HEK293 (cell line): ENCODE data around the gene ASNSD1.
"Not testable (repeated sequence)": the region's sequence is repeated elsewhere in the genome, so short reads cannot be mapped to it uniquely, and the experiment has no call there.

Experiments used
- CTCF ChIA-PET: fragments of 350-600 bp; formaldehyde crosslinking; extraction: SDS; loops from one replicate; lab custom pipeline; 2021; ENCODE audit warnings: antibody characterized with exemption; lab: Yijun Ruan, JAX
- POLR2A ChIA-PET: fragments of 300-600 bp; formaldehyde crosslinking; extraction: SDS; loops from one replicate; lab custom pipeline; 2020; ENCODE audit warnings: antibody characterized with exemption, inconsistent platforms; lab: Yijun Ruan, JAX
- H3K27ac ChIP-seq: fragments of 200-500 bp; sonication (Bioruptor generic); 2 replicates; pipeline ENCODE4 v1.5.1; 2014; ENCODE audit warnings: low read depth, low read length, control low read depth, inconsistent platforms; ENCODE audit errors: extremely low read depth
- H3K36me3 ChIP-seq, 2 experiments: fragments of 200-500 bp in 1 of 2; sonication (Bioruptor generic) in 1 of 2; 1 replicate in 1 of 2; 2 replicates in 1 of 2; pipeline ENCODE4 v1.5.1; 2014 to 2017; ENCODE audit warnings: inconsistent platforms in 2 of 2, low read length in 2 of 2; ENCODE audit not compliant: control insufficient read depth in 2 of 2, insufficient read depth in 1 of 2
- H3K4me1 ChIP-seq: fragments of 200-500 bp; sonication (Bioruptor generic); 2 replicates; pipeline ENCODE4 v1.5.1; 2014; ENCODE audit warnings: mild to moderate bottlenecking, low read length, inconsistent platforms; ENCODE audit not compliant: control insufficient read depth, insufficient read depth
- H3K4me3 ChIP-seq: 2 replicates; pipeline ENCODE4 v1.5.1; 2011; ENCODE audit warnings: low read depth, mild to moderate bottlenecking, control low read depth, low read length, moderate library complexity
- H3K9me3 ChIP-seq: fragments of 200-500 bp; sonication (Bioruptor generic); 2 replicates; pipeline ENCODE4 v1.5.1; 2014; ENCODE audit warnings: low read depth, low read length, inconsistent platforms; ENCODE audit not compliant: control insufficient read depth, insufficient read depth
- EGR2 ChIP-seq: fragments of 450-650 bp; formaldehyde crosslinking; IDR thresholded peaks from 2 replicates; pipeline ENCODE4 v1.5.1; 2016; ENCODE audit warnings: low read depth, missing biosample characterization, missing genetic modification characterization
- KLF1 ChIP-seq: fragments of 450-650 bp; formaldehyde crosslinking; IDR thresholded peaks from 2 replicates; pipeline ENCODE4 v1.5.1; 2016; ENCODE audit warnings: missing biosample characterization, missing genetic modification characterization
- SCRT1 ChIP-seq: fragments of 450-650 bp; formaldehyde crosslinking; IDR thresholded peaks from 2 replicates; pipeline ENCODE4 v1.5.1; 2016; ENCODE audit warnings: missing biosample characterization, missing genetic modification characterization, borderline replicate concordance
- SCRT2 ChIP-seq: fragments of 450-650 bp; formaldehyde crosslinking; IDR thresholded peaks from 2 replicates; pipeline ENCODE4 v1.5.1; 2016; ENCODE audit warnings: missing biosample characterization, missing genetic modification characterization
- YY1 ChIP-seq: fragments of 450-650 bp; formaldehyde crosslinking; IDR thresholded peaks from 2 replicates; pipeline ENCODE4 v1.5.1; 2018; ENCODE audit warnings: missing biosample characterization, missing genetic modification characterization
- ZNF112 ChIP-seq: fragments of 450-650 bp; formaldehyde crosslinking; IDR thresholded peaks from 2 replicates; pipeline ENCODE4 v1.5.0; 2017; ENCODE audit warnings: missing biosample characterization, missing genetic modification characterization
- ZNF146 ChIP-seq: fragments of 450-650 bp; formaldehyde crosslinking; IDR thresholded peaks from 2 replicates; pipeline ENCODE4 v1.5.1; 2016; ENCODE audit warnings: missing biosample characterization, missing genetic modification characterization
- ZNF155 ChIP-seq: fragments of 450-650 bp; formaldehyde crosslinking; IDR thresholded peaks from 2 replicates; pipeline ENCODE4 v1.5.1; 2016; ENCODE audit warnings: missing biosample characterization, missing genetic modification characterization
- ZNF324 ChIP-seq: fragments of 450-650 bp; formaldehyde crosslinking; IDR thresholded peaks from 2 replicates; pipeline ENCODE4 v1.5.1; 2016; ENCODE audit warnings: missing biosample characterization, missing genetic modification characterization
- ZNF335 ChIP-seq: fragments of 450-650 bp; formaldehyde crosslinking; conservative IDR thresholded peaks from 2 replicates; pipeline ENCODE4 v1.5.1; 2016; ENCODE audit warnings: missing biosample characterization, missing genetic modification characterization
- ZNF341 ChIP-seq: fragments of 450-650 bp; formaldehyde crosslinking; IDR thresholded peaks from 2 replicates; pipeline ENCODE4; 2016; ENCODE audit warnings: low read depth, missing biosample characterization, missing genetic modification characterization
- ZNF354C ChIP-seq: fragments of 450-650 bp; formaldehyde crosslinking; IDR thresholded peaks from 2 replicates; pipeline ENCODE4 v1.5.1; 2016; ENCODE audit warnings: missing biosample characterization, missing genetic modification characterization, low read depth, borderline replicate concordance
- ZNF433 ChIP-seq: fragments of 450-650 bp; formaldehyde crosslinking; IDR thresholded peaks from 2 replicates; pipeline ENCODE4 v1.5.1; 2016; ENCODE audit warnings: missing biosample characterization, missing genetic modification characterization, low read depth
- ZNF510 ChIP-seq: fragments of 450-650 bp; formaldehyde crosslinking; IDR thresholded peaks from 2 replicates; pipeline ENCODE4 v1.5.1; 2018; ENCODE audit warnings: mild to moderate bottlenecking, missing genetic modification characterization, missing biosample characterization; ENCODE audit not compliant: insufficient replicate concordance
- ZNF654 ChIP-seq: fragments of 450-650 bp; formaldehyde crosslinking; IDR thresholded peaks from 2 replicates; pipeline ENCODE4 v1.5.1; 2016; ENCODE audit warnings: low read depth, missing biosample characterization, missing genetic modification characterization
- ZSCAN16 ChIP-seq: fragments of 450-650 bp; formaldehyde crosslinking; IDR thresholded peaks from 2 replicates; pipeline ENCODE4 v1.5.1; 2016; ENCODE audit warnings: missing biosample characterization, missing genetic modification characterization
- ZXDB ChIP-seq: fragments of 450-650 bp; formaldehyde crosslinking; IDR thresholded peaks from 2 replicates; pipeline ENCODE4 v1.5.1; 2016; ENCODE audit warnings: missing biosample characterization, missing genetic modification characterization
- TF ChIP-seq, protein P1 (sequence below): fragments of 450-650 bp; formaldehyde crosslinking; IDR thresholded peaks from 2 replicates; pipeline ENCODE4 v1.5.1; 2016; ENCODE audit warnings: missing biosample characterization, missing genetic modification characterization
- TF ChIP-seq, protein P2 (sequence below): fragments of 450-650 bp; formaldehyde crosslinking; conservative IDR thresholded peaks from 2 replicates; pipeline ENCODE4 v1.5.1; 2016; ENCODE audit warnings: low read depth, missing biosample characterization, missing genetic modification characterization
- TF ChIP-seq, protein P3 (sequence below): fragments of 450-650 bp; formaldehyde crosslinking; IDR thresholded peaks from 2 replicates; pipeline ENCODE4 v1.5.1; 2016; ENCODE audit warnings: missing biosample characterization, missing genetic modification characterization

Gene ASNSD1

DNA sequence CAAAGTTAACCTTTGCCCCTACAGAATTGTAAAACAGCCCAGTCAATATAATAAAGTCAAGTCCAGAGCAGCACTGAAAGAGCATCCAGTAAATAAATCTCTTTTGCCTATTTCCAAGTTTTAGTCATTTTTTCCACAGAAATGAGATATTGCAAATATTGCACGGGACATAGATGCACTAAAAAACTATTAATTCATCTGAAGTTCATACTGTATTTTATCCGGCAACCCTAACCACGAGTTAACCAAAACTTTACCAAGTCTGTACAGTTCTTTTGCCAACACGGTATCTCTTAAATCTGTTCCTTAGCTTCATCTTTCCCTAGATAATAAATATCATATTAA, 484 bp upstream of the ASNSD1 start (continued):
- TF ChIP-seq EGR2 (tag by site-specific recombination), result no peak
- TF ChIP-seq SCRT2 (tag by site-specific recombination), result no peak
- TF ChIP-seq ZNF341 (tag by site-specific recombination), result no peak
- TF ChIP-seq ZNF354C (tag by site-specific recombination), result no peak
- no peak for TF ChIP-seq ZNF433 (tag by site-specific recombination)
- TF ChIP-seq ZSCAN16 (tag by site-specific recombination), result no peak

DNA sequence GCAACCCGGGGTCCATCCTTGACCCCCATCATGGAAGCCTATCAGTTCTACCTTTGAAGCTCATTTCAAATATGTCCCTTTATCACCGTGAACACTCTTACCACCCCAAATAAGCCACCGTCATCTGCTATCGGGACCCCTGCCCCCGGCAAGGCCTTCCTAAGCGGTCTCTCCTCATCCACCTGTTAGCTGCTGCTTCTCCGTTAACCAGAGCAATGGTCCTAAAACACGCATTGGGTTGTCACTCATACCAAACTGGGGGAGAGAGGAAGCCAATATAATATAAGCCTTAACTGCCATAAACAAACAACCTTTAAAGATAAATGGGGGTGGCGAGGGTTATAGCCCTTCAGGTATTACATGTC, 680 bp downstream of the ASNSD1 start:
- H3K9me3 ChIP-seq, result no peaks in the 10 kb centered on the region
- peak overlapping the region; percentile 76; the same call in 1 of the 2 replicates for H3K27ac ChIP-seq
- ChIA-PET CTCF (interaction anchor here (0.6 to 4.0 kb wide), 15 partner anchors 12 to 760 kb away, joined by 3 to 38 read pairs (median 4); partner anchors contain the start of genes OSGEPL1 and SLC40A1), POLR2A (interaction anchor here (1.0 to 2.0 kb wide), 3 partner anchors 12 to 101 kb away, joined by 3 to 10 read pairs (median 3); partner anchors contain the start of gene OSGEPL1)
- peaks cover 3 to 33% of the 10 kb centered on the region in 2 experiments for H3K36me3 ChIP-seq
- peaks cover 20% of the 10 kb centered on the region for H3K4me1 ChIP-seq
- TF ChIP-seq ZNF654 (no peak), SCRT2 (tag by site-specific recombination) (peak; percentile 91), SCRT1 (peak; percentile 68; the same call in 1 of the 2 replicates), ZNF335 (tag by site-specific recombination) (0 out of 2 replicates have a peak, but pooled peaks have one; percentile 1)
- peak overlapping the region; percentile 89 for H3K4me3 ChIP-seq

DNA sequence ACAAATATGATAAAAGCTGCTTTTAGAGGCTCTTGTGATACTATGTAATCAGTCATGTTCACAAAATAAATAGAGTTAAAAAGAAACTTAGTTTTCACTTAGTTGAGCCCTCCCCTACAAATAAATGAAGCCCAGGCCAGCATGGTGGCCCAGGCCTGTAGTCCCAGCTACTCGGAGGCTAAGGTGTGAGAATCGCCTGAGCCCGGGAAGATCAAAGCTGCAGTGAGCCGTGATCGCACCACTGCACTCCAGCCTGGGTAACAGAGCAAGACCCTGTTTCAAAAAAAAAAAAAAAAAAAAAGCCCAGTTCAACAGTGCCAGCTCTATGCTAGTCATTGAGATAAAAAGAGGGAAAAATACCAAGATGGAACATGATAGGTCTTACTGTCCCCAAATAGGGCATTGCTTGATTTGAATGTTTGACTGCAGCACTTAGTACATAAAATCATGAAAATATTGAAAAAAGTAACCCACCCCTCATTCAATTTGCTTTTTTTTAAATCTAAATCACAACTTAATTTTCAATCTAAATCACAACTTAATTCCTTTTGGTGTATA, 1.5 kb downstream of the ASNSD1 start:
- POLR2A ChIA-PET, result interaction anchor here (0.6 kb wide), 1 partner anchor 9 kb away, joined by 3 read pairs; no protein-coding TSS in a partner anchor
- no peak overlapping the region; the same call in 1 of the 2 replicates for H3K27ac ChIP-seq

DNA sequence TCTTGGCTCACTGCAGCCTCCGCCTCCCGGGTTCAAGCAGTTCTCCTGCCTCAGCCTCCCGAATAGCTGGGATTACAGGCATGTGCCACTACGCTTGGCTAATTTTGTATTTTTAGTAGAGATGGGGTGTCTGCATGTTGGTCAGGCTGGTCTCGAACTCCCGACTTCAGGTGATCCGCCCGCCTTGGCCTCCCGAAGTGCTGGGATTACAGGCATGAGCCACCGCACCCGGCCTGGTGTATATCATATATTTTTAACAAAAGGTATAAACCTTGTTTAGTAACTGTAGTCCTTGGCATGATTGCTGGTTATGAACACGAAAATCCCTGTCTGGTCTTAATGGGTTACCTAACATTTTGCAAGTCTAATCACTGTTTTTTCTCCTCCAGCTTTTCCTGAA, 2.1 kb downstream of the ASNSD1 start:
- CTCF ChIA-PET, result interaction anchor here (0.5 to 4.0 kb wide), 3 partner anchors 10 to 118 kb away, joined by 5 to 38 read pairs (median 13); partner anchors contain the start of gene ANKAR
- H3K4me1 ChIP-seq, result peaks cover 20% of the 10 kb centered on the region
- H3K9me3 ChIP-seq, H3K27ac ChIP-seq, H3K4me3 ChIP-seq: not testable (repeated sequence)
- peaks cover 7 to 47% of the 10 kb centered on the region in 2 experiments for H3K36me3 ChIP-seq
- POLR2A ChIA-PET, result interaction anchor here (0.6 kb wide), 1 partner anchor 8 kb away, joined by 3 read pairs; no protein-coding TSS in a partner anchor

More for the DNA sequence above, 1.5 kb downstream of the ASNSD1 start:
- peaks cover 20% of the 10 kb centered on the region for H3K4me1 ChIP-seq
- CTCF ChIA-PET, result interaction anchor here (1.8 to 4.0 kb wide), 3 partner anchors 21 to 100 kb away, joined by 4 to 38 read pairs (median 7); partner anchors contain the start of gene OSGEPL1
- H3K36me3 ChIP-seq, result peaks cover 3 to 41% of the 10 kb centered on the region in 2 experiments
- H3K9me3 ChIP-seq, result no peaks in the 10 kb centered on the region
- TF ChIP-seq, protein P1, sequence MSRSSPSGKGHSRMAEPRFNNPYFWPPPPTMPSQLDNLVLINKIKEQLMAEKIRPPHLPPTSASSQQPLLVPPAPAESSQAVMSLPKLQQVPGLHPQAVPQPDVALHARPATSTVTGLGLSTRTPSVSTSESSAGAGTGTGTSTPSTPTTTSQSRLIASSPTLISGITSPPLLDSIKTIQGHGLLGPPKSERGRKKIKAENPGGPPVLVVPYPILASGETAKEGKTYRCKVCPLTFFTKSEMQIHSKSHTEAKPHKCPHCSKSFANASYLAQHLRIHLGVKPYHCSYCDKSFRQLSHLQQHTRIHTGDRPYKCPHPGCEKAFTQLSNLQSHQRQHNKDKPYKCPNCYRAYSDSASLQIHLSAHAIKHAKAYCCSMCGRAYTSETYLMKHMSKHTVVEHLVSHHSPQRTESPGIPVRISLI (tag by site-specific recombination), result peak; percentile 54; the same call in 1 of the 2 replicates
- TF ChIP-seq YY1 (tag by site-specific recombination), result no peak
- H3K4me3 ChIP-seq, result peak overlapping the region; percentile 89

DNA sequence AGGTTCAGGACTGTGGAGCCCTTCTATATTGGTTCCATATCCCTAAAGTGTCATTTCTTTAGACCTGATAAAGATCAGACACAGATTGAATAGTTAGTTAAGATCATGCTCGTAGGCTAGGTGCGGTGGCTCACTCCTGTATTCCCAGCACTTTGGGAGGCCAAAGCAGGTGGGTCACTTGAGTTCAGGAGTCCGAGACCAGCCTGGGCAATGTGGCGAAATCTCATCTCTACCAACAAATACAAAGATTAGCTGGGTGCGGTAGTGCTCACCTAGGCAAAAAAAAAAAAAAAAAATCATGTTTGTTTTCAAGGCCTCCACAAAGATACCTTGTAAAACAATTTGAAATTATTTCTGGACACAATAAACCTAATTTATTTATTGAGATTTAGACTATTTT, 8.7 kb downstream of the ASNSD1 start:
- no peak overlapping the region for H3K4me3 ChIP-seq
- ChIA-PET POLR2A (interaction anchor here (0.7 to 0.8 kb wide), 2 partner anchors 12 to 94 kb away, joined by 8 to 10 read pairs; no protein-coding TSS in a partner anchor), CTCF (interaction anchor here (0.9 kb wide), 1 partner anchor 419 kb away, joined by 3 read pairs; no protein-coding TSS in a partner anchor)
- no peaks in the 10 kb centered on the region for H3K9me3 ChIP-seq
- peaks cover 29 to 96% of the 10 kb centered on the region in 2 experiments for H3K36me3 ChIP-seq
- no peak overlapping the region for H3K27ac ChIP-seq
- no peaks in the 10 kb centered on the region; the same call in 1 of the 2 replicates for H3K4me1 ChIP-seq
- no peak for TF ChIP-seq KLF1 (tag by site-specific recombination)
- TF ChIP-seq ZNF324 (tag by site-specific recombination), result no peak
- no peak for TF ChIP-seq ZNF112 (tag by site-specific recombination)
- no peak for TF ChIP-seq ZNF510 (tag by site-specific recombination)
- TF ChIP-seq ZNF146 (tag by site-specific recombination), result no peak
- TF ChIP-seq, protein P2, sequence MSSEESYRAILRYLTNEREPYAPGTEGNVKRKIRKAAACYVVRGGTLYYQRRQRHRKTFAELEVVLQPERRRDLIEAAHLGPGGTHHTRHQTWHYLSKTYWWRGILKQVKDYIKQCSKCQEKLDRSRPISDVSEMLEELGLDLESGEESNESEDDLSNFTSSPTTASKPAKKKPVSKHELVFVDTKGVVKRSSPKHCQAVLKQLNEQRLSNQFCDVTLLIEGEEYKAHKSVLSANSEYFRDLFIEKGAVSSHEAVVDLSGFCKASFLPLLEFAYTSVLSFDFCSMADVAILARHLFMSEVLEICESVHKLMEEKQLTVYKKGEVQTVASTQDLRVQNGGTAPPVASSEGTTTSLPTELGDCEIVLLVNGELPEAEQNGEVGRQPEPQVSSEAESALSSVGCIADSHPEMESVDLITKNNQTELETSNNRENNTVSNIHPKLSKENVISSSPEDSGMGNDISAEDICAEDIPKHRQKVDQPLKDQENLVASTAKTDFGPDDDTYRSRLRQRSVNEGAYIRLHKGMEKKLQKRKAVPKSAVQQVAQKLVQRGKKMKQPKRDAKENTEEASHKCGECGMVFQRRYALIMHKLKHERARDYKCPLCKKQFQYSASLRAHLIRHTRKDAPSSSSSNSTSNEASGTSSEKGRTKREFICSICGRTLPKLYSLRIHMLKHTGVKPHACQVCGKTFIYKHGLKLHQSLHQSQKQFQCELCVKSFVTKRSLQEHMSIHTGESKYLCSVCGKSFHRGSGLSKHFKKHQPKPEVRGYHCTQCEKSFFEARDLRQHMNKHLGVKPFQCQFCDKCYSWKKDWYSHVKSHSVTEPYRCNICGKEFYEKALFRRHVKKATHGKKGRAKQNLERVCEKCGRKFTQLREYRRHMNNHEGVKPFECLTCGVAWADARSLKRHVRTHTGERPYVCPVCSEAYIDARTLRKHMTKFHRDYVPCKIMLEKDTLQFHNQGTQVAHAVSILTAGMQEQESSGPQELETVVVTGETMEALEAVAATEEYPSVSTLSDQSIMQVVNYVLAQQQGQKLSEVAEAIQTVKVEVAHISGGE, result no peak
- no peak for TF ChIP-seq ZNF155
- no peak for TF ChIP-seq ZXDB (tag by site-specific recombination)
- TF ChIP-seq, protein P3, sequence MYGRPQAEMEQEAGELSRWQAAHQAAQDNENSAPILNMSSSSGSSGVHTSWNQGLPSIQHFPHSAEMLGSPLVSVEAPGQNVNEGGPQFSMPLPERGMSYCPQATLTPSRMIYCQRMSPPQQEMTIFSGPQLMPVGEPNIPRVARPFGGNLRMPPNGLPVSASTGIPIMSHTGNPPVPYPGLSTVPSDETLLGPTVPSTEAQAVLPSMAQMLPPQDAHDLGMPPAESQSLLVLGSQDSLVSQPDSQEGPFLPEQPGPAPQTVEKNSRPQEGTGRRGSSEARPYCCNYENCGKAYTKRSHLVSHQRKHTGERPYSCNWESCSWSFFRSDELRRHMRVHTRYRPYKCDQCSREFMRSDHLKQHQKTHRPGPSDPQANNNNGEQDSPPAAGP (tag by site-specific recombination), result no peak
